ENCODE data around the gene IL23R. TPM values are rescaled to one million over a fixed set of nuclear protein-coding genes. Genes with fewer than 3 reads are reported as not detected.

Gene IL23R
- total RNA-seq, 1 donor: not detected

DNA sequence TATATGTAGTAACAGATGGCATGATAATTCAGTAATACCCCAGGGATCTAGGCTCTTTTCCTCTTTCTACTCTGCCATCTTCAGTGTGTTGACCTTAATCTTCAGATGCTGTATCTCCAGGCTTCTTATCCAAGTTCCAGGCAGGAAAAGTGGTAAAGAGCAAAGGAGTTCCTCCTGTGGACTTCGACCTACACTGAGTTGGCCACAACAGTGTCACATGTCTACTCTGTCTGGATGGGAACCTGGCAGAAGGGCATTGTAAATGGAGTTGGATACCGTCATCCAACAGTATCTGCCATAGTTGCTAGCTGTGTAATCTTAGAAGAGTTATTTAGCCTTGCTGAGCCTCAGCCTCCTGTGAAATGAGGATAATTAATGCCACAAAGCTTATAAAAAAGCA is 21.9 kb downstream of the IL23R start:
- H3K4me1 ChIP-seq (ENCODE audit: insufficient read depth, low read length): peaks cover 7% of the 10 kb centered on the region
- no peaks in the 10 kb centered on the region for H3K27me3 ChIP-seq (ENCODE audit: insufficient read depth, low read length)
- no peaks in the 10 kb centered on the region for H3K9me3 ChIP-seq (ENCODE audit: low read depth, low read length)
- H3K36me3 ChIP-seq (ENCODE audit: insufficient read depth, low read length): no peaks in the 10 kb centered on the region
- no peak overlapping the region for H3K4me2 ChIP-seq (ENCODE audit: insufficient read depth, low read length)
- H2AFZ ChIP-seq (ENCODE audit: low read length): no peak overlapping the region
- DNase-seq (ENCODE audit: insufficient read length, low spot score, missing footprints): no peak
- no peaks in the 10 kb centered on the region for H4K20me1 ChIP-seq (ENCODE audit: insufficient read depth, low read length)
- no peak overlapping the region for H3K4me3 ChIP-seq (ENCODE audit: insufficient read depth, low read length)
- H3K79me2 ChIP-seq (ENCODE audit: insufficient read depth, low read length): no peaks in the 10 kb centered on the region
- H3K27ac ChIP-seq (ENCODE audit: low read depth, low read length): no peak overlapping the region
- TF ChIP-seq, protein P1, sequence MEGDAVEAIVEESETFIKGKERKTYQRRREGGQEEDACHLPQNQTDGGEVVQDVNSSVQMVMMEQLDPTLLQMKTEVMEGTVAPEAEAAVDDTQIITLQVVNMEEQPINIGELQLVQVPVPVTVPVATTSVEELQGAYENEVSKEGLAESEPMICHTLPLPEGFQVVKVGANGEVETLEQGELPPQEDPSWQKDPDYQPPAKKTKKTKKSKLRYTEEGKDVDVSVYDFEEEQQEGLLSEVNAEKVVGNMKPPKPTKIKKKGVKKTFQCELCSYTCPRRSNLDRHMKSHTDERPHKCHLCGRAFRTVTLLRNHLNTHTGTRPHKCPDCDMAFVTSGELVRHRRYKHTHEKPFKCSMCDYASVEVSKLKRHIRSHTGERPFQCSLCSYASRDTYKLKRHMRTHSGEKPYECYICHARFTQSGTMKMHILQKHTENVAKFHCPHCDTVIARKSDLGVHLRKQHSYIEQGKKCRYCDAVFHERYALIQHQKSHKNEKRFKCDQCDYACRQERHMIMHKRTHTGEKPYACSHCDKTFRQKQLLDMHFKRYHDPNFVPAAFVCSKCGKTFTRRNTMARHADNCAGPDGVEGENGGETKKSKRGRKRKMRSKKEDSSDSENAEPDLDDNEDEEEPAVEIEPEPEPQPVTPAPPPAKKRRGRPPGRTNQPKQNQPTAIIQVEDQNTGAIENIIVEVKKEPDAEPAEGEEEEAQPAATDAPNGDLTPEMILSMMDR (IDR thresholded peaks at IDR 0.05; ENCODE audit: extremely low read depth, low read depth, low read length): no peak

DNA sequence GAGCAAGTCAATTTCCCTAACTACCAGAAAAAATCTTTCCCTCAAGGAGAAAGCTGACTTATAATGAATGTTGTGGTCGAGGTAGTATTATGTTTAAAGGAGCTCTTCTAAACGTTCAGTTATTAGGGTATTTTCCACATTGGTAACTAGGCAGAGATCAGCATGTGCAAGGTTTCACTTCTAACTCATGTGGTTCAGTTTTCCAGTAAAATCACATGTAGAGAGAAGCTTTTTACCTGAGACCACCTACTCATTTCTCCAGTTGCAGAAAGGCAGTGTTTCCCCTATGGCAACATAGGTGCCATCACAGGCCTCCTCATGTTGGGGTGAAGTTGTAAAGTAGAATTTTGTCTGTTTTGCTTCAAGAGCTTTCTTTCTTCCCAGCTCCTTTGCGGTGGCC is 23.7 kb downstream of the IL23R start:
- H4K20me1 ChIP-seq (ENCODE audit: insufficient read depth, low read length): no peaks in the 10 kb centered on the region

DNA sequence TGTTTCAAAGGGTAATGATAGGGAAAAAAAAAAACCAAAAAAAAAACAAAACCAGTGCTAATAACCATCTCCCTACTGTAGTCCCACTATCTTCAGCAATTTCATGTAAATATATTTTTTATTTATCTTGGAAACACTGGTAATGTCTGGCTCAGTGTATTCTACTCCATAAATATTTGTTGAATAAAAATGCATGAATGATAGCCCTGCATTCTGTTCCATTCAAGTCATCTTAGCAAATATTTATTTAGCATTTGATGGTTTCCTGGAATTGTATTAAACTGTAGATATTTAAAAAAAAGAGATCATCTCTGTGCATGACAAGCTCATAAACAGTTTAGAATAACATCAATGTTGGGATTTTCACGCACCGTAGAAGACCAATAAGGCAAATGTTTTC is 24.2 kb downstream of the IL23R start:
- H3K9me3 ChIP-seq (ENCODE audit: low read depth, low read length): no peaks in the 10 kb centered on the region
- H3K36me3 ChIP-seq (ENCODE audit: insufficient read depth, low read length): no peaks in the 10 kb centered on the region
- H3K4me1 ChIP-seq (ENCODE audit: insufficient read depth, low read length): peaks cover 7% of the 10 kb centered on the region
- H3K4me3 ChIP-seq (ENCODE audit: insufficient read depth, low read length): no peak overlapping the region
- peak; percentile 32 for DNase-seq (ENCODE audit: insufficient read length, low spot score, missing footprints)
- H3K79me2 ChIP-seq (ENCODE audit: insufficient read depth, low read length): no peaks in the 10 kb centered on the region
- no peak overlapping the region for H3K27ac ChIP-seq (ENCODE audit: low read depth, low read length)
- H3K4me2 ChIP-seq (ENCODE audit: insufficient read depth, low read length): no peak overlapping the region
- TF ChIP-seq, protein P1 (IDR thresholded peaks at IDR 0.05; ENCODE audit: extremely low read depth, low read depth, low read length): no peak
- no peaks in the 10 kb centered on the region for H4K20me1 ChIP-seq (ENCODE audit: insufficient read depth, low read length)
- no peaks in the 10 kb centered on the region for H3K27me3 ChIP-seq (ENCODE audit: insufficient read depth, low read length)
- no peak overlapping the region for H2AFZ ChIP-seq (ENCODE audit: low read length)

More for the DNA sequence above, 23.7 kb downstream of the IL23R start:
- Histone ChIP-seq H3K27ac (ENCODE audit: low read depth, low read length) (no peak overlapping the region), H3K36me3 (ENCODE audit: insufficient read depth, low read length) (no peaks in the 10 kb centered on the region), H3K79me2 (ENCODE audit: insufficient read depth, low read length) (no peaks in the 10 kb centered on the region), H3K4me2 (ENCODE audit: insufficient read depth, low read length) (no peak overlapping the region), H3K4me3 (ENCODE audit: insufficient read depth, low read length) (no peak overlapping the region), H3K9me3 (ENCODE audit: low read depth, low read length) (no peaks in the 10 kb centered on the region), H2AFZ (ENCODE audit: low read length) (no peak overlapping the region), H3K4me1 (ENCODE audit: insufficient read depth, low read length) (peaks cover 7% of the 10 kb centered on the region), H3K27me3 (ENCODE audit: insufficient read depth, low read length) (no peaks in the 10 kb centered on the region)
- DNase-seq (ENCODE audit: insufficient read length, low spot score, missing footprints): no peak
- TF ChIP-seq, protein P1 (IDR thresholded peaks at IDR 0.05; ENCODE audit: extremely low read depth, low read depth, low read length): no peak

DNA sequence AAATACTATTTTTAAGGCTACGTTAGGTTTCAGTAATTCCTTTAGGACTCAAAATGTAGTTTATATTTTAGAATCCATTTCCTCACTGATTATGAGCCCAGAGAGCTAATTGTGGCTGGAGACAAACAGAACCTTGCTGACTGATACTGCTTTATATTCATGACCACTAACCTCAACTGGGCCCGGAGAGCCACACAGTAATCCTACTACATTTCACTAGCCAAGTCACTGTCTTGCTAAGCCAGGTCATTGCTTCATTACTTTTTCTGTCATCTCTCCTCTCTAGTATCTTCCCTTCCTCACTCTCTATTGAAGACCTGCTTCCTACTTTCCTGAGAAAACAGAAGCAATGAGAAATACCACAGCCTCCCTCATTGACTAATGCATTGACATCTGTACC is 24.7 kb downstream of the IL23R start:
- Histone ChIP-seq H3K36me3 (ENCODE audit: insufficient read depth, low read length) (no peaks in the 10 kb centered on the region), H3K4me2 (ENCODE audit: insufficient read depth, low read length) (no peak overlapping the region), H3K27ac (ENCODE audit: low read depth, low read length) (no peak overlapping the region), H2AFZ (ENCODE audit: low read length) (no peak overlapping the region), H3K4me1 (ENCODE audit: insufficient read depth, low read length) (peaks cover 7% of the 10 kb centered on the region), H4K20me1 (ENCODE audit: insufficient read depth, low read length) (no peaks in the 10 kb centered on the region), H3K27me3 (ENCODE audit: insufficient read depth, low read length) (no peaks in the 10 kb centered on the region), H3K4me3 (ENCODE audit: insufficient read depth, low read length) (no peak overlapping the region), H3K79me2 (ENCODE audit: insufficient read depth, low read length) (no peaks in the 10 kb centered on the region), H3K9me3 (ENCODE audit: low read depth, low read length) (no peaks in the 10 kb centered on the region)
- DNase-seq (ENCODE audit: insufficient read length, low spot score, missing footprints): no peak
- TF ChIP-seq, protein P1 (IDR thresholded peaks at IDR 0.05; ENCODE audit: extremely low read depth, low read depth, low read length): no peak

Measured in osteoblast (primary cell).